GM12801 (cell line): ENCODE measurements around the gene KIF5B.

Source experiments
- CTCF ChIP-seq: IDR thresholded peaks from one replicate; pipeline ENCODE4 v1.5.1; 2011; ENCODE audit warnings: control low read depth; ENCODE audit not compliant: insufficient read length; ENCODE audit errors: extremely low read depth

The KIF5B gene

GRCh38 chr10:31980471-31980870, 75.8 kb downstream of the KIF5B start:
- no peak for TF ChIP-seq CTCF

GRCh38 chr10:31978156-31978483, 78.1 kb downstream of the KIF5B start:
- no peak for TF ChIP-seq CTCF

GRCh38 chr10:31977440-31978155, 78.6 kb downstream of the KIF5B start:
- no peak for TF ChIP-seq CTCF

GRCh38 chr10:31975157-31975765, 81.0 kb downstream of the KIF5B start:
- no peak for TF ChIP-seq CTCF

GRCh38 chr10:31974434-31975124, 81.6 kb downstream of the KIF5B start:
- TF ChIP-seq CTCF = no peak

- TF ChIP-seq CTCF = no peak
These were observed 83.6 kb downstream of the KIF5B start for GRCh38 chr10:31972519-31973041.

- TF ChIP-seq CTCF = no peak
These were observed 92.6 kb downstream of the KIF5B start for GRCh38 chr10:31963589-31963980.
